ENCODE results near the gene ASB18.

GRCh38 chr2:236179236-236180075, 84.8 kb downstream of the ASB18 start:
- TF ChIP-seq SIN3A (IDR thresholded peaks at IDR 0.05; ENCODE audit: borderline replicate concordance, insufficient read depth, low read length) (no peak), TAF1 (IDR thresholded peaks at IDR 0.05; ENCODE audit: borderline replicate concordance, insufficient read depth, low read length) (no peak)
